Measurements from ENCODE around the gene TNN.

The TNN gene

GRCh38 chr1:175071276-175071943 lies 3.8 kb downstream of the TNN start:
- no peak overlapping the region for H3K4me3 ChIP-seq (ENCODE audit: control insufficient read depth, low read depth, low read length)
- no peak for DNase-seq (ENCODE audit: low read depth)
- TF ChIP-seq CTCF (conservative IDR thresholded peaks at IDR 0.05; ENCODE audit: control insufficient read depth, insufficient read depth, low read depth, low read length), result no peak

GRCh38 chr1:175072099-175072951 lies 4.7 kb downstream of the TNN start:
- H3K4me3 ChIP-seq (ENCODE audit: control insufficient read depth, low read depth, low read length), result no peak overlapping the region
- TF ChIP-seq CTCF (conservative IDR thresholded peaks at IDR 0.05; ENCODE audit: control insufficient read depth, insufficient read depth, low read depth, low read length), result no peak
- peak; percentile 73 for DNase-seq (ENCODE audit: low read depth)

- no peak for TF ChIP-seq CTCF (conservative IDR thresholded peaks at IDR 0.05; ENCODE audit: control insufficient read depth, insufficient read depth, low read depth, low read length)
- peak; percentile 56 for DNase-seq (ENCODE audit: low read depth)
- no peak overlapping the region for H3K4me3 ChIP-seq (ENCODE audit: control insufficient read depth, low read depth, low read length)
Observed at GRCh38 chr1:175073061-175073460, 5.4 kb downstream of the TNN start.

GRCh38 chr1:175073633-175074032 lies 6.0 kb downstream of the TNN start:
- TF ChIP-seq CTCF (conservative IDR thresholded peaks at IDR 0.05; ENCODE audit: control insufficient read depth, insufficient read depth, low read depth, low read length), result no peak
- no peak for DNase-seq (ENCODE audit: low read depth)
- H3K4me3 ChIP-seq (ENCODE audit: control insufficient read depth, low read depth, low read length), result no peak overlapping the region

- DNase-seq (ENCODE audit: low read depth), result peak; percentile 14
- no peak for TF ChIP-seq CTCF (conservative IDR thresholded peaks at IDR 0.05; ENCODE audit: control insufficient read depth, insufficient read depth, low read depth, low read length)
- no peak overlapping the region for H3K4me3 ChIP-seq (ENCODE audit: control insufficient read depth, low read depth, low read length)
Observed at GRCh38 chr1:175075572-175076568, 8.2 kb downstream of the TNN start.

- no peak overlapping the region for H3K4me3 ChIP-seq (ENCODE audit: control insufficient read depth, low read depth, low read length)
- TF ChIP-seq CTCF (conservative IDR thresholded peaks at IDR 0.05; ENCODE audit: control insufficient read depth, insufficient read depth, low read depth, low read length), result no peak
- DNase-seq (ENCODE audit: low read depth), result no peak
Observed at GRCh38 chr1:175077356-175078030, 9.9 kb downstream of the TNN start.

Data from fibroblast of mammary gland (primary cell).